ENCODE results near the gene SPEM3.
A peak's percentile ranks its signal among the peaks of the same experiment; 100 is the strongest.

Gene SPEM3

GRCh38 chr17:7476494-7476893 lies 47.8 kb downstream of the SPEM3 start:
- H3K4me3 ChIP-seq (ENCODE audit: low read depth, low read length), result no peak overlapping the region
- in situ Hi-C loops (cut with HindIII; ENCODE audit: low sequenced_read_pairs), result loop anchor here (5.0 kb wide), 3 partner anchors 44 to 89 kb away; no protein-coding TSS in a partner anchor
- peak; percentile 42 for DNase-seq (ENCODE audit: low read depth)

GRCh38 chr17:7476951-7477350 lies 48.3 kb downstream of the SPEM3 start:
- H3K4me3 ChIP-seq (ENCODE audit: low read depth, low read length), result no peak overlapping the region
- no peak for TF ChIP-seq CTCF (IDR thresholded peaks at IDR 0.05; ENCODE audit: low read depth, low read length, missing control alignments)
- DNase-seq (ENCODE audit: low read depth), result no peak
- in situ Hi-C loops (cut with HindIII; ENCODE audit: low sequenced_read_pairs), result loop anchor here (5.0 kb wide), 3 partner anchors 45 to 90 kb away; no protein-coding TSS in a partner anchor

More at GRCh38 chr17:7476494-7476893, 47.8 kb downstream of the SPEM3 start:
- no peak for TF ChIP-seq CTCF (IDR thresholded peaks at IDR 0.05; ENCODE audit: low read depth, low read length, missing control alignments)

GRCh38 chr17:7477392-7478275 lies 49.0 kb downstream of the SPEM3 start:
- no peak for TF ChIP-seq CTCF (IDR thresholded peaks at IDR 0.05; ENCODE audit: low read depth, low read length, missing control alignments)
- peak overlapping the region; percentile 80 for H3K4me3 ChIP-seq (ENCODE audit: low read depth, low read length)
- in situ Hi-C loops (cut with HindIII; ENCODE audit: low sequenced_read_pairs), result loop anchor here (5.0 kb wide), 3 partner anchors 45 to 90 kb away; no protein-coding TSS in a partner anchor
- DNase-seq (ENCODE audit: low read depth), result peak; percentile 46

- no peak for DNase-seq (ENCODE audit: low read depth)
- in situ Hi-C loops (cut with HindIII; ENCODE audit: low sequenced_read_pairs), result loop anchor here (5.0 kb wide), 3 partner anchors 46 to 91 kb away; no protein-coding TSS in a partner anchor
- H3K4me3 ChIP-seq (ENCODE audit: low read depth, low read length), result peak overlapping the region; percentile 80
- TF ChIP-seq CTCF (IDR thresholded peaks at IDR 0.05; ENCODE audit: low read depth, low read length, missing control alignments), result no peak
Measured at GRCh38 chr17:7478276-7479212, 49.9 kb downstream of the SPEM3 start.

- TF ChIP-seq CTCF (IDR thresholded peaks at IDR 0.05; ENCODE audit: low read depth, low read length, missing control alignments), result no peak
- peak within 1 kb of the TSS; percentile 80 for H3K4me3 ChIP-seq (ENCODE audit: low read depth, low read length)
- in situ Hi-C loops (cut with HindIII; ENCODE audit: low sequenced_read_pairs), result loop anchor here (5.0 kb wide), 3 partner anchors 47 to 92 kb away; no protein-coding TSS in a partner anchor
- DNase-seq (ENCODE audit: low read depth), result no peak
Measured at GRCh38 chr17:7479213-7480088, 50.8 kb downstream of the SPEM3 start, which contains the start of gene ZBTB4. ZBTB4 (minus strand) TSS chr17:7479631; CDS start chr17:7466801, 12,830 bp downstream.

Measured in astrocyte of the cerebellum (primary cell).